NB4 (cell line): Measurements from ENCODE around the gene SLC6A19.

Source experiments
- MYC ChIP-seq: IDR thresholded peaks from 2 replicates; pipeline ENCODE4 v1.6.1; 2011; ENCODE audit warnings: low read depth, low read length
- POLR2A ChIP-seq: IDR thresholded peaks from 2 replicates; pipeline ENCODE4 v1.6.1; 2011; ENCODE audit warnings: mild to moderate bottlenecking; ENCODE audit not compliant: insufficient read length; ENCODE audit errors: extremely low read depth
- TF ChIP-seq, protein P1 (sequence below): IDR thresholded peaks from one replicate; pipeline ENCODE4 v1.5.1; 2012; ENCODE audit warnings: low read depth, low read length
- TF ChIP-seq, protein P2 (sequence below): IDR thresholded peaks from 2 replicates; pipeline ENCODE4 v1.6.1; 2011; ENCODE audit warnings: low read depth, low read length

GRCh38 chr5:1195439-1195838 is 6.0 kb upstream of the SLC6A19 start:
- TF ChIP-seq, protein P1, sequence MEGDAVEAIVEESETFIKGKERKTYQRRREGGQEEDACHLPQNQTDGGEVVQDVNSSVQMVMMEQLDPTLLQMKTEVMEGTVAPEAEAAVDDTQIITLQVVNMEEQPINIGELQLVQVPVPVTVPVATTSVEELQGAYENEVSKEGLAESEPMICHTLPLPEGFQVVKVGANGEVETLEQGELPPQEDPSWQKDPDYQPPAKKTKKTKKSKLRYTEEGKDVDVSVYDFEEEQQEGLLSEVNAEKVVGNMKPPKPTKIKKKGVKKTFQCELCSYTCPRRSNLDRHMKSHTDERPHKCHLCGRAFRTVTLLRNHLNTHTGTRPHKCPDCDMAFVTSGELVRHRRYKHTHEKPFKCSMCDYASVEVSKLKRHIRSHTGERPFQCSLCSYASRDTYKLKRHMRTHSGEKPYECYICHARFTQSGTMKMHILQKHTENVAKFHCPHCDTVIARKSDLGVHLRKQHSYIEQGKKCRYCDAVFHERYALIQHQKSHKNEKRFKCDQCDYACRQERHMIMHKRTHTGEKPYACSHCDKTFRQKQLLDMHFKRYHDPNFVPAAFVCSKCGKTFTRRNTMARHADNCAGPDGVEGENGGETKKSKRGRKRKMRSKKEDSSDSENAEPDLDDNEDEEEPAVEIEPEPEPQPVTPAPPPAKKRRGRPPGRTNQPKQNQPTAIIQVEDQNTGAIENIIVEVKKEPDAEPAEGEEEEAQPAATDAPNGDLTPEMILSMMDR: no peak
- TF ChIP-seq, protein P2, sequence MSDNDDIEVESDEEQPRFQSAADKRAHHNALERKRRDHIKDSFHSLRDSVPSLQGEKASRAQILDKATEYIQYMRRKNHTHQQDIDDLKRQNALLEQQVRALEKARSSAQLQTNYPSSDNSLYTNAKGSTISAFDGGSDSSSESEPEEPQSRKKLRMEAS: no peak
- no peak for TF ChIP-seq POLR2A
- no peak for TF ChIP-seq MYC
